Nephron progenitor cell (in vitro differentiated cells): ENCODE results near the gene CFAP43.

ENCODE experiments used
- DNase-seq: peaks from one replicate; pipeline ENCODE4 v3.0.0; 2021
- H3K27ac Mint-ChIP-seq: 2 replicates; pipeline ENCODE4 v1.8.0; 2021; ENCODE audit warnings: mild to moderate bottlenecking, moderate library complexity, mixed read lengths
- H3K27me3 Mint-ChIP-seq: 2 replicates; pipeline ENCODE4 v1.8.0; 2021; ENCODE audit warnings: mild to moderate bottlenecking, low read depth, mixed read lengths; ENCODE audit not compliant: poor library complexity
- H3K36me3 Mint-ChIP-seq: 2 replicates; pipeline ENCODE4 v1.8.0; 2021; ENCODE audit warnings: low read depth, mixed read lengths
- H3K4me1 Mint-ChIP-seq: 2 replicates; pipeline ENCODE4 v1.8.0; 2021; ENCODE audit warnings: mixed read lengths
- H3K4me3 Mint-ChIP-seq: 2 replicates; pipeline ENCODE4 v1.8.0; 2021; ENCODE audit warnings: mild to moderate bottlenecking, moderate library complexity, mixed read lengths
- H3K9me3 Mint-ChIP-seq: 2 replicates; pipeline ENCODE4 v1.8.0; 2021; ENCODE audit warnings: mild to moderate bottlenecking, moderate library complexity, mixed read lengths
- CTCF ChIP-seq: fragments of 200-600 bp; sonication (generic); IDR thresholded peaks from 2 replicates; pipeline ENCODE4 v1.5.0; 2021; ENCODE audit warnings: antibody characterized with exemption

The CFAP43 gene

GRCh38 chr10:104104418-104104817 lies 127.7 kb downstream of the CFAP43 start:
- no peaks in the 10 kb centered on the region for H3K9me3 Mint-ChIP-seq
- no peaks in the 10 kb centered on the region for H3K36me3 Mint-ChIP-seq
- no peak for DNase-seq
- H3K27me3 Mint-ChIP-seq, result peaks cover 4% of the 10 kb centered on the region
- H3K4me3 Mint-ChIP-seq, result no peak overlapping the region
- H3K27ac Mint-ChIP-seq, result no peak overlapping the region
- no peak for TF ChIP-seq CTCF
- no peaks in the 10 kb centered on the region for H3K4me1 Mint-ChIP-seq

GRCh38 chr10:104103956-104104355 lies 128.2 kb downstream of the CFAP43 start:
- Mint-ChIP-seq H3K27ac (no peak overlapping the region), H3K27me3 (peaks cover 4% of the 10 kb centered on the region), H3K4me3 (no peak overlapping the region), H3K9me3 (no peaks in the 10 kb centered on the region), H3K36me3 (no peaks in the 10 kb centered on the region), H3K4me1 (no peaks in the 10 kb centered on the region)
- no peak for DNase-seq
- no peak for TF ChIP-seq CTCF

- H3K27ac Mint-ChIP-seq, result no peak overlapping the region
Observed at GRCh38 chr10:104101902-104102301, 130.3 kb downstream of the CFAP43 start.

GRCh38 chr10:104100795-104101194 lies 131.4 kb downstream of the CFAP43 start:
- Mint-ChIP-seq H3K27me3 (peaks cover 4% of the 10 kb centered on the region), H3K27ac (no peak overlapping the region)

More at GRCh38 chr10:104101902-104102301, 130.3 kb downstream of the CFAP43 start:
- no peak for DNase-seq
- Mint-ChIP-seq H3K4me3 (no peak overlapping the region), H3K9me3 (peaks cover 11% of the 10 kb centered on the region), H3K36me3 (peaks cover 4% of the 10 kb centered on the region), H3K27me3 (peaks cover 4% of the 10 kb centered on the region), H3K4me1 (no peaks in the 10 kb centered on the region)
- TF ChIP-seq CTCF, result no peak

GRCh38 chr10:104099941-104100340 lies 132.2 kb downstream of the CFAP43 start:
- DNase-seq, result no peak
- H3K27ac Mint-ChIP-seq, result no peak overlapping the region

More at GRCh38 chr10:104100795-104101194, 131.4 kb downstream of the CFAP43 start:
- no peak for TF ChIP-seq CTCF
- DNase-seq, result no peak
- Mint-ChIP-seq H3K4me1 (no peaks in the 10 kb centered on the region), H3K4me3 (no peak overlapping the region), H3K36me3 (peaks cover 11% of the 10 kb centered on the region), H3K9me3 (peaks cover 22% of the 10 kb centered on the region)

More at GRCh38 chr10:104099941-104100340, 132.2 kb downstream of the CFAP43 start:
- Mint-ChIP-seq H3K4me3 (no peak overlapping the region), H3K27me3 (peaks cover 4% of the 10 kb centered on the region), H3K4me1 (no peaks in the 10 kb centered on the region), H3K36me3 (peaks cover 11% of the 10 kb centered on the region), H3K9me3 (peaks cover 23% of the 10 kb centered on the region)
- TF ChIP-seq CTCF, result no peak
